ENCODE results near the gene CNKSR3.

The CNKSR3 gene

GRCh38 chr6:154478021-154478700 lies 32.3 kb downstream of the CNKSR3 start:
- peak; percentile 67 for DNase-seq

- no peak for DNase-seq
These were observed 34.0 kb downstream of the CNKSR3 start for GRCh38 chr6:154476494-154476893.

GRCh38 chr6:154474648-154475428 lies 35.6 kb downstream of the CNKSR3 start:
- DNase-seq: peak; percentile 80

- DNase-seq: no peak
These were observed 37.2 kb downstream of the CNKSR3 start for GRCh38 chr6:154473324-154473723.

GRCh38 chr6:154471609-154472362 lies 38.7 kb downstream of the CNKSR3 start:
- DNase-seq: no peak

GRCh38 chr6:154469306-154469935 lies 41.1 kb downstream of the CNKSR3 start:
- DNase-seq: no peak

GRCh38 chr6:154468760-154469159 lies 41.7 kb downstream of the CNKSR3 start:
- no peak for DNase-seq

GRCh38 chr6:154466971-154467679 lies 43.4 kb downstream of the CNKSR3 start:
- DNase-seq: no peak

- no peak for DNase-seq
These were observed 44.3 kb downstream of the CNKSR3 start for GRCh38 chr6:154466139-154466538.

GRCh38 chr6:154463573-154464419 lies 46.7 kb downstream of the CNKSR3 start:
- no peak for DNase-seq

GRCh38 chr6:154462425-154462824 lies 48.1 kb downstream of the CNKSR3 start:
- DNase-seq: no peak

- no peak for DNase-seq
These were observed 49.1 kb downstream of the CNKSR3 start for GRCh38 chr6:154461348-154461747.

- no peak for DNase-seq
These were observed 50.0 kb downstream of the CNKSR3 start for GRCh38 chr6:154460306-154461071.

- DNase-seq: no peak
These were observed 51.0 kb downstream of the CNKSR3 start for GRCh38 chr6:154459513-154459912.

- DNase-seq: no peak
These were observed 51.7 kb downstream of the CNKSR3 start for GRCh38 chr6:154458565-154459470.

- no peak for DNase-seq
These were observed 52.6 kb downstream of the CNKSR3 start for GRCh38 chr6:154457881-154458284.

GRCh38 chr6:154457046-154457713 lies 53.3 kb downstream of the CNKSR3 start:
- no peak for DNase-seq

GRCh38 chr6:154453329-154453728 lies 57.2 kb downstream of the CNKSR3 start:
- no peak for DNase-seq

GRCh38 chr6:154450498-154450897 lies 60.0 kb downstream of the CNKSR3 start:
- no peak for DNase-seq
